DMS53 (cell line): Measurements from ENCODE around the gene SLC23A2.

ENCODE experiments used
- DNase-seq: peaks from one replicate; lab custom pipeline; 2025; lab: John Stamatoyannopoulos, UW

The SLC23A2 gene

DNA sequence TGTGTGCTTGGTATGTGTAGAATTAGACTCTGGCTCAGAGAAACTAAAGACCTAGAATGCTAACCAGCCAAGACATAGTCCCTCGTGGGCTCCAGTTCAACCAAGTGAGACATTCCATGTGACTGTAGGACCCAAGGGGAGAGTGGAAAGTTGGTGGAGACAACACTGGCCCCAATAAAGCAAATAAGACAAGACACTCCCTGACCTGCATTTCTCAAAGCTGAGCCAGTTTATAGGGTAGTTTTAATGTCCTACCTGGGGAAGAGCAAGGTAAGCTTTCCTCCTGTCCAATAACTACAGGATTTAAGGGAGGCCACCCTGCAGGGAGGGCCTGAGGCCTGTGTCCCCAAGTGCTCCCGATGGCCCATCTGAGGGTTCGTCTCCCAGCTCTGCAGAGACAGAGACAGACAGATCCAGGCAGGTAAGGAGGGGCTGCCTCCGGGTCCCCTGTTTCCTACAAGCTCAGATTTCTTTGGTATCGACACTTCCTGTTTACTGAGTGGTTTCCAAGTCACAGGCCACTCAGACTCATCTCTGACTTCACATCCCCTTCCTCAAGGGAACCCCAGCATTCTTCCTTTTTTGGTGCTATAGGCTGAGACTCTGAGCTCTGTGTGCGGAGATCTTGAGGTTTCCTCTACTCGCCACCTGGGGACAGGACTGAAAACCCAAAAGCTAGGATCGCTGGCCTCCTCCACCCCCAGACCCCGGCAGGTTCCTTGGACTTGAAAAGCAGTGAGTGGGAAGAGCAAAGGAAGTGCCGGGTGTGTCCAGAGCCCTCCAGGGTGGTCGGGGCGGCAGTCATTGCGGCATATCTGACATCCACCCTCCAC lies 187.2 kb downstream of the SLC23A2 start:
- no peak for DNase-seq

DNA sequence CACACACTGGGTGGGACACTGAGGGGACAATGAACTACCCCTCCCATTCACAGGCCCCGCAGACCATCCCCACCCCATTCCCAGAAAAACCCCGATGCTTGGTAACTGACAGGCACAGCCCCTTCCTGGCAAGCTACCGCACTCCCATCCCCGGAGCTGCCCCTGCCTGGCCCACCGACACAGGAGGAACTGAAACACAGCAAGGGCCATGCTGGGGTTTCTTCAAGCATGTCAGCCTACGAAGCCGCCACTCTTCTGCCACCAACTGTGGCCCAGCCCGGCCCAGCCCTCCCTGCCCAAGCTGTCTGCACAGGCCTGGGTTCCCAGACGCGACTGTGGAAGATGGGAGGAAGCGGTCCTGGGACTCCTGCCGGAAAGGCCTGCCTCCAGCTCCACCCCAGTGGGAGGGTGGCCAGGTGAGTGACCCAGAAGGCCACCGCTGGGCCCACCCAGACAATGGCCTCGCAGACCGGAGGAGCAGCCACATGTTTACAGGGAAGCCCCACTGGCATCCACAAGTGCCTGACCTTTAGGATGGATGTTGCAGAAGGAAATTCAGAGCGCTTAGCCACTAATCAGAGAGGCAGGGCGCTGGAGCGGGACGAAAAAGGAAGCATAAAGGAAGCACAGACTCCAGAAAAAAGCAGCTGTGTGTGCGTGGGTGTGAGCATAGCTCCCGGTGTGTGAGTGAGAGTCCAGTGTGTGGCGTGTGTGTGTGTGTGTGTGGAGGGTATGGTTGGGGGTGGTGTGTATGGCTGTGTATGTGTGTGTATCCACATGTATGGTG lies 188.0 kb downstream of the SLC23A2 start:
- DNase-seq, result no peak

DNA sequence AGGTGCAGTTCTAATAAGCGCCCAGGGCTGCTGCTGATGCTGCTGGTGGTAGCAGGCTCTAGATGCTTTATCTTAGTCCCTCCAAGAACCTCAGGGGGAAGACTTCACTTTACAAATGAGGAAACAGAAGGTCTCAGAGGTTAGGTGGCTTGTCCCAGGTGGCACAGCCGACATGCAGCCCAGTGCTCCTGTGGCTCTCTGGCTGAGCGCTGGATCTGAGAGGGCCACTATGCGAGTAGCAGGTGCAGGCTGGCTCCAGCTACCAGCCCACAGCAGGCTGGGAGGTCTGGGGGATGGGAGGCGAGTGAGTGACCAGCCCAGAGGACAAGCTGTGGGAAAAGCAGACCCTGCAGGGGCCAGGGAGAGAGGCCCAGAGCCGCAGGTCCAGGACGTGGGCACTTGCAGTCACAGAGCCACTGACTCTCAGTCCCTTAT lies 188.7 kb downstream of the SLC23A2 start:
- no peak for DNase-seq

DNA sequence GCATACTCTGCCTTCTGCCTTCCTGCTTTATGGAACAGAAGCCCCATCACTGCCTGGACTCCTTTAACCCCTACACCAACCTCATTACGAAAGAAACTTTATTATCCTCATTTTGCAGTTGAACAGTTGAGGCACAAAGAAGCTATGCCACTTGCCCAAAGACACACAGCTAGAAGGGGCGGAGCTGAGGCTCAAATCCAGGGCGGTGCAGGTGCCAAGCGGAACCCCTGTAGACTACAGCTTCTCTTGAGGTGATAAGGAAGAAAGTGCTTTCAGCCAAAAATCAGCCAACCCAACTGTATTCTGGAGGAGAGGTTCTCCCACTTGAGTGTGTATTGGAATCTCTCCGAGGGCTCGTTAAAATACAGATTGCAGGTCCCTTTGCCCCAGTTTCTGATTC lies 189.1 kb downstream of the SLC23A2 start:
- no peak for DNase-seq

DNA sequence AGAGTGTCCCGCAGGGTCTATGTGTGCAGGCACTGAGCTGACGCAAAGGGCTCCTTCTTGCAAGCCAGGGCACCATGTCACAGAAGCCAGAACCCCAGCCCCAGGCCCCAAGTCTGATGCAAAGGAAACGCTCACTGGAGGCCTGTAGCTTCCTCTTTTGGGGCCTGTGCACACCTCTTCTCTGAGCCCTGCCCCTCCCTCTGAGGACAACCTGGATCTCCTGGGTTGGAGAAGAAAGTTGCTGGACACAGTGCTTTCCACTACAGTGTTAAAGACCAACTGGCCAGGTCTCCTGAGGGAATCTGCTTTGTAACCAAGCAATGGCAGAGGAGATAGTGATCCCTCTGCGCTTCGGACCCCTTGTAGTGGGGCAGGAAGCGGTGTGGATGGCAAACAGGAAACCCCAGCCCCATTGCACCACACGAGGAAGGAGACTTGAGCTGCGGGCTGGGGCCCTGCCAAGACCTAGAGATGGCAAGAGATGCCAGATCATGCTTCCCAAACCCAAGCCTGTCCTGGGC lies 189.6 kb downstream of the SLC23A2 start:
- no peak for DNase-seq

DNA sequence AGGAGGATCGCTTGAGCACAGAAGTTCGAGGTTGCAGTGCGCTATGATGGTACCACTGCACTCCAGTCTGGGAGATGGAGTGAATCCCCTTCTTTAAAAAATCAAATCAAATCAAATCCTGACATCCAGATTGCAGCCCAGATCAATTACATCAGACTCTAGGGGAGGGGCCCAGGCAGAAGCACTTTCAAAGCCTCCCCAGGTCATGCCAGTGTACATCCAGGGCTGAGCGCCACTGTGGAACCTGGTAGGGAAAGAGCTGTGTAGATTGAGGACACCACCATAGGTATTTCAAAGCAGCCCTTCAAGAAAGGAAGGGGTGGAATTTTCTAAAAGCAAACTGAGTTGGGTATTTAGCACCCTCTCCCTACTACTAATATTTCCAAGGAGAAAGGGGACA lies 190.1 kb downstream of the SLC23A2 start:
- DNase-seq, result no peak

DNA sequence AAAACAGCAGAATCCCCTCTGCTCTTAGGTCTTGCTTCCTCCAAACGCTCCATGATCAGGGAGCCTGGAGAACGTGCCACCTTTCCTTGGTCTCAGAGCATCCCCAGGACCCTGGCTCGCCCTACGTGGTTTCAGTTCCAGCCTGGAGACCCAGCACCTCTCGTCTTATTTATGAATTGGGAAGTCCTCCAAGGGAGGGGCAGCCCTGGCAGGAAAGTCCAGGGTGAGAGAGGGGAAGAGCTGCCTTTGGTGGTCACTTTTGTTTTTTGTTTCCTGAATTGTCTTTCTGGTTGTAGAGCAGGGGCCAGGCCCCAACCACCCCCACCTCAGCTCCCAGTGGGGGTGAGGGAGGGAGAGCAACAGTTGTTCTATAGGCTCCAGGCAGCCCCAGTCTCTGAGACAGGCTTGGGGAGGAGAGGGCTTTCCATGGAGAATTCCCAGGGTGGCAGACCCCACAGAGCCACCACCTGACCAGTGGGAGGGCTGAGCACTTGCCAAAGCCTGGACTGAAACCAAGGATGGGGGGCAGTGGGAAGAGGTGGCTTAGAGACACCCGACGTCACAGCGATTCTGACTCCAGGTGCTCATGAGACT lies 190.8 kb downstream of the SLC23A2 start:
- DNase-seq, result no peak

DNA sequence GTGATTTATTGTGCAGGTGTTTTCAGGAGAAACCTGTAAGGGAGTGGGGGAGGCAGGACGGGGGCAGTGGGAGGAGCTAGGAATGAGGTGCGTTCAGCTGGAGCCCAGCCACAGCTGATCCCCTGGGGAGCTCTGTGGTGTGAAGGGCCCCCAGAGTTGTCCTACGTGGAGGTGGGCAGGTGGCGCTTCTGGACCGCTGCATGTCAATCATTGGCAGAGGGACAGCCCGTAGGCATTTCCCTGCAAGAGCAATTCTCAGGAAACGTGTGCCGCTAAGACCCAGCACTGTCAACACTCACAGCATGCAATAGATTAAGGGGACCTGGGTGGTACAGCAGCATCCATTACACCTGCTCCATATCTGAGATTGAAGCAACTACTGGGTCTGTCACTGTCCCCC lies 191.6 kb downstream of the SLC23A2 start:
- no peak for DNase-seq

DNA sequence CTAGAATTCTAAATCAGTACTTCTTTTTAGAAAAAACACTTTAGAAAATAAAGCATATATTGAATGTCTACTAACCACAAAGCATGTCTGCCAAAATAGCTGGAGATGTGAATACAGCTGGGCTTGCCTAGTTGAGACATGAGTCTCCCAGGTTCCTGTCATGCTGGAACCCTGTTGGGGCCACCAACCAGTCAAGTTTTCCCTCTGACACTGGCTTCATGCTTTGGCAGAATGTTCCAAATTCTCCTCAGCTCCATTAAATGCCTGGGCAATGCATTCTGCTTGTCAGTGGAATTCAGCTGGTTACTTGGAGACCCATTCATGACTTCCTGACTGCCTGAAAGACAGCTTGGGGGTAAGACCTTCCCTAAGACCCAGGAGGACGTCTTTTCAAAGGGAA lies 192.4 kb downstream of the SLC23A2 start:
- no peak for DNase-seq

DNA sequence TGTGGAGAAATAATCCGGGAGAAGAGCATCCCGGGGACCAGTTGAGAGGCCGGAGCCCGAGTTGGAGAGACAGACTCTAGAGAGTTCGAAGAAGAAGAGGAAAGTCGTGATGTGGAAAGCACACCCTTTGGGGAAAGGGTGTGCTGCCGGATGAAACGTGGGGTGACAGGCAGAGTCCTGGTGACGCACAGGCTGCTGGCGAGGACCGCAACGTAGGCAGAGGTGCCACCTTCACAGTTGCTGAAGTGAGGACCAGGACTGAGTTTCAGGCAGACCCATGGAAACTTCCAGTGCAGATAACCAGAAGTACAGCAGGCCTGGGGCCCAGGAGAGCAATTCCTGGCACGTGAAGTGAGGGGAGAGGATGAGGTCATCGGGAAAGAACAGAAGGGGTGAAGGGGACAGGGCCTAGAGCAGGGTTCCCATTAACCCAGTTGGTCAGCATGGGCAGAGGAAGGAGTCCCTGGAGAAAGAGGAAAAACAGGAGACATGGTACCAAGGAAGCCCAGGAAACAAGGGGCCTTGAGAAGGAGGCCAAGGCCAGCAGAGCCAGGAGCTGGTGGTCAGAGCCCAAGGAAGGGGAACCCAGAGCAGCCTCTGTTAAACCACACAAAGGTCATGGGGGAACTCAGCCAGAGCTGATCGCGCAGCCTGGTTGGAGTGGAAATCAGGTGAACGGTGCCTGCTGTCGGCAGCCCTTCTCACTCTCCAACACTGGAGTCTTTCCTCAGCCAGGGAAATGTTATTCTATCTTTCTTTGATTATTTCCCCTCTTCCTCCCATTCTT lies 195.5 kb downstream of the SLC23A2 start:
- no peak for DNase-seq

DNA sequence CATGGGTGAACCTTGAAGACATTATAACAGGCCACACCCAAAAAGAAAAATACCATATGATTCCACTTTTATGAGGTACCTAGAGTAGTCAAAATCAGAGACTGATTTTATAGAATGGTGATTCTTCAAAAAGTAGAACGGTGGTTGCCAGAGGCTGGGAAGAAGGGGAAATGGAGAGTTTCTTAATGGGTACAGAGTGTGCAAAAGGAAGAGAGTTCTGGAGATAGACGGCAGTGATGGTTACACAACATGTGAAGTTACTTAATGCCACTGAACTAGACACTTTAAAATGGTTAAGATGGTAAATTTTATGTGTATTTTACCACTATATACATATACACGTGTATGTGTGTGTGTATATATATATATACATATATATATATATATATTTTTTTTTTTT lies 198.8 kb downstream of the SLC23A2 start:
- DNase-seq, result no peak
